ENCODE measurements around the gene RNF149. TPM values are rescaled to one million over a fixed set of nuclear protein-coding genes. Genes with fewer than 3 reads are reported as not detected.
"Not testable (repeated sequence)": the region's sequence is repeated elsewhere in the genome, so short reads cannot be mapped to it uniquely, and the experiment has no call there.

The RNF149 gene
- total RNA-seq, 1 experiment from 2014 or later: 40.2 TPM

DNA sequence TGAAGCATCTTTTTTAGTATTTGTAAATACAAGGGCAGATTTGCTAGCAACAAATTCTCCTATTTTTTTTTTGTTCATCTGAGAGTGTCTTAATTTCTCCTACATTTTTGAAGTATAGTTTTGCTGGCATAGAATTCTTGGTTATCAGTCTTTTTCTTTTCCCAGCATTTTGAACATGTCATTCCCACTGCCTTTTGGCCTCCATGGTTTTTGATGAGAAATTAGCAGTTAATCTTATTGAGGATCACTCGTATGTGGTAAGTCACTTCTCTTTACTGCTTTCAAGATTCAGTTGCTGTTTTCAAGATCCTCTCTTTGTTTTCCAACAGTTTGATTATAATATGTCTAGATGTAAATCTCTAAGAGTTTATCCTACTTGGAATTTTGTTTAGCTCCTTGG lies 16.9 kb upstream of the RNF149 start:
- no peaks in the 10 kb centered on the region for H3K36me3 ChIP-seq (ENCODE audit: control insufficient read depth in 1 of 2, insufficient read depth in 2 of 2, low read length in 2 of 2)
- ChIA-PET POLR2A (no interaction called here), CTCF (no interaction called here), RAD21 (ENCODE audit: low non-redundant PET in 1 of 2, low total read pairs in 2 of 2, uncharacterized antibody in 2 of 2, unreplicated experiment in 2 of 2) (no interaction called here)
- 0 out of 2 replicates have a peak, but pooled peaks have one; percentile 68 for TF ChIP-seq CBX3 (IDR thresholded peaks at IDR 0.05; ENCODE audit: low read depth)
- no peak for TF ChIP-seq SP1 (IDR thresholded peaks at IDR 0.05; ENCODE audit: low read depth)
- intact Hi-C loops (cut with micrococcal nuclease): no loop called here
- no peak overlapping the region for H3K9ac ChIP-seq (ENCODE audit: low read length)
- BruUV-seq (replicated peaks): no TSS peak
- H3K79me2 ChIP-seq (ENCODE audit: insufficient read depth, low read length): no peaks in the 10 kb centered on the region
- no peaks in the 10 kb centered on the region for H3K9me2 ChIP-seq (ENCODE audit: insufficient read depth)
- H3K4me2 ChIP-seq (ENCODE audit: low read length): no peak overlapping the region
- H3K4me1 ChIP-seq (ENCODE audit: control insufficient read depth in 1 of 2, insufficient read depth in 2 of 2, low read length in 2 of 2): peaks cover 11 to 18% of the 10 kb centered on the region in 2 experiments; a peak in 3 of 4 replicates
- no peak overlapping the region for H2AFZ ChIP-seq (ENCODE audit: low read depth, low read length, poor library complexity, severe bottlenecking)
- no peaks in the 10 kb centered on the region for H3K27me3 ChIP-seq (ENCODE audit: insufficient read depth, low read length)
- H4K20me1 ChIP-seq (ENCODE audit: insufficient read depth): no peaks in the 10 kb centered on the region
- DNase-seq (ENCODE audit: low read depth, low spot score) (no peak), ATAC-seq (no peak)
- no peak overlapping the region for H3K4me3 ChIP-seq (replicated peaks in 1 of 2; ENCODE audit: low read depth in 1 of 2, low read length in 2 of 2)
- H3K9me3 ChIP-seq (ENCODE audit: control insufficient read depth in 1 of 2, insufficient read depth in 1 of 2, low read depth in 1 of 2, low read length in 2 of 2): peaks cover 0 to 7% of the 10 kb centered on the region in 2 experiments; a peak in 2 of 4 replicates
- no peak overlapping the region for H3K27ac ChIP-seq (ENCODE audit: low read depth, low read length)

DNA sequence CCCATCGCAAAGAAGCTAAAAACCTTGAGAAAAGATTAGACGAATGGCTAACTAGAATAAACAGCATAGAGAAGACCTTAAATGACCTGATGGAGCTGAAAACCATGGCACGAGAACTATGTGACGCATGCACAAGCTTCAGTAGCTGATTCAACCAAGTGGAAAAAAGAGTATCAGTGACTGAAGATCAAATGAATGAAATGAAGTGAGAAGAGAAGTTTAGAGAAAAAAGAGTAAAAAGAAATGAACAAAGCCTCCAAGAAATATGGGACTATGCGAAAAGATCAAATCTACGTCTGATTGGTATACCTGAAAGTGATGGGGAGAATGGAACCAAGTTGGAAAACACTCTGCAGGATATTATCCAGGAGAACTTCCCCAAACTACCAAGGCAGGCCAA lies 8.1 kb upstream of the RNF149 start:
- POLR2A ChIA-PET; H3K9me2 ChIP-seq (ENCODE audit: insufficient read depth); H3K4me1 ChIP-seq (ENCODE audit: control insufficient read depth in 1 of 2, insufficient read depth in 2 of 2, low read length in 2 of 2); RAD21 ChIA-PET (ENCODE audit: low non-redundant PET in 1 of 2, low total read pairs in 2 of 2, uncharacterized antibody in 2 of 2, unreplicated experiment in 2 of 2); H3K27ac ChIP-seq (ENCODE audit: low read depth, low read length); H3K9ac ChIP-seq (ENCODE audit: low read length); ATAC-seq; H4K20me1 ChIP-seq (ENCODE audit: insufficient read depth); H3K27me3 ChIP-seq (ENCODE audit: insufficient read depth, low read length); DNase-seq (ENCODE audit: low read depth, low spot score); H3K4me3 ChIP-seq (replicated peaks in 1 of 2; ENCODE audit: low read depth in 1 of 2, low read length in 2 of 2); H3K36me3 ChIP-seq (ENCODE audit: control insufficient read depth in 1 of 2, insufficient read depth in 2 of 2, low read length in 2 of 2); H2AFZ ChIP-seq (ENCODE audit: low read depth, low read length, poor library complexity, severe bottlenecking); BruUV-seq (replicated peaks); intact Hi-C loops (cut with micrococcal nuclease); H3K4me2 ChIP-seq (ENCODE audit: low read length); H3K9me3 ChIP-seq (ENCODE audit: control insufficient read depth in 1 of 2, insufficient read depth in 1 of 2, low read depth in 1 of 2, low read length in 2 of 2); CTCF ChIA-PET; H3K79me2 ChIP-seq (ENCODE audit: insufficient read depth, low read length): not testable (repeated sequence)

DNA sequence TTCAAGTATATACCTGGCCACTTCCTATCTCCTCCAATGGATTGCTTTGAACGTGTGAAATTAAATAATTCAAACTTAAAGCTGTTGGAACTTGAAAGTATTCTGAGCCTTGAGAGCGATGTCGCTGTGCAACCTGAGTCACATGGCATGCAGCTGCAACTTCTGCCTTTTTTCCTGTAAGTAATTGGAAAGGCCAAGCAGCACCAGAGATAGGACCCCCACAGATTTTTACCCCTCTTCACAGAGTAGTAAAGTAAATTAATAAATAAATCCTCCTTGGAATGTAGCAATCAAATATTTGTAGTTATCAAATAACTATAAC lies 3.2 kb upstream of the RNF149 start:
- no TSS peak for BruUV-seq (replicated peaks)
- Histone ChIP-seq H3K4me1 (ENCODE audit: control insufficient read depth in 1 of 2, insufficient read depth in 2 of 2, low read length in 2 of 2) (peaks cover 10 to 31% of the 10 kb centered on the region in 2 experiments; a peak in 3 of 4 replicates), H3K27ac (ENCODE audit: low read depth, low read length) (no peak overlapping the region), H3K9me3 (ENCODE audit: control insufficient read depth in 1 of 2, insufficient read depth in 1 of 2, low read depth in 1 of 2, low read length in 2 of 2) (no peaks in the 10 kb centered on the region), H3K79me2 (ENCODE audit: insufficient read depth, low read length) (peaks cover 18% of the 10 kb centered on the region), H3K27me3 (ENCODE audit: insufficient read depth, low read length) (no peaks in the 10 kb centered on the region), H3K4me2 (ENCODE audit: low read length) (no peak overlapping the region), H3K9ac (ENCODE audit: low read length) (no peak overlapping the region), H2AFZ (ENCODE audit: low read depth, low read length, poor library complexity, severe bottlenecking) (peak overlapping the region; percentile 31), H3K9me2 (ENCODE audit: insufficient read depth) (no peaks in the 10 kb centered on the region), H3K36me3 (ENCODE audit: control insufficient read depth in 1 of 2, insufficient read depth in 2 of 2, low read length in 2 of 2) (no peaks in the 10 kb centered on the region), H3K4me3 (replicated peaks in 1 of 2; ENCODE audit: low read depth in 1 of 2, low read length in 2 of 2) (no peak overlapping the region), H4K20me1 (ENCODE audit: insufficient read depth) (peaks cover 2% of the 10 kb centered on the region; the same call in 1 of the 2 replicates)
- ATAC-seq (no peak), DNase-seq (ENCODE audit: low read depth, low spot score) (no peak)
- ChIA-PET RAD21 (ENCODE audit: low non-redundant PET in 1 of 2, low total read pairs in 2 of 2, uncharacterized antibody in 2 of 2, unreplicated experiment in 2 of 2) (no interaction called here), CTCF (interaction anchor here (0.9 kb wide), 1 partner anchor 31 kb away, joined by 3 read pairs; no protein-coding TSS in a partner anchor), POLR2A (no interaction called here)
- intact Hi-C loops (cut with micrococcal nuclease): no loop called here
- TF ChIP-seq TCF7L2 (IDR thresholded peaks at IDR 0.05; ENCODE audit: borderline replicate concordance, extremely low read depth, insufficient read depth, insufficient read length) (no peak), CEBPB (IDR thresholded peaks at IDR 0.05; ENCODE audit: low read depth) (no peak), JUND (IDR thresholded peaks at IDR 0.05) (no peak), ZNF274 (IDR thresholded peaks at IDR 0.05; ENCODE audit: low read depth, low read length) (no peak), SIN3A (IDR thresholded peaks at IDR 0.05; ENCODE audit: low read depth) (no peak), FOSL1 (IDR thresholded peaks at IDR 0.05; ENCODE audit: low read depth) (no peak), YY1 (IDR thresholded peaks at IDR 0.05; ENCODE audit: extremely low read depth, insufficient replicate concordance, low read depth, low read length) (no peak), RAD21 (IDR thresholded peaks at IDR 0.05; ENCODE audit: low read depth) (no peak), EZH2 (IDR thresholded peaks at IDR 0.05) (no peak)
- TF ChIP-seq, protein P1, sequence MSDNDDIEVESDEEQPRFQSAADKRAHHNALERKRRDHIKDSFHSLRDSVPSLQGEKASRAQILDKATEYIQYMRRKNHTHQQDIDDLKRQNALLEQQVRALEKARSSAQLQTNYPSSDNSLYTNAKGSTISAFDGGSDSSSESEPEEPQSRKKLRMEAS (IDR thresholded peaks at IDR 0.05): no peak
- TF ChIP-seq, protein P2, sequence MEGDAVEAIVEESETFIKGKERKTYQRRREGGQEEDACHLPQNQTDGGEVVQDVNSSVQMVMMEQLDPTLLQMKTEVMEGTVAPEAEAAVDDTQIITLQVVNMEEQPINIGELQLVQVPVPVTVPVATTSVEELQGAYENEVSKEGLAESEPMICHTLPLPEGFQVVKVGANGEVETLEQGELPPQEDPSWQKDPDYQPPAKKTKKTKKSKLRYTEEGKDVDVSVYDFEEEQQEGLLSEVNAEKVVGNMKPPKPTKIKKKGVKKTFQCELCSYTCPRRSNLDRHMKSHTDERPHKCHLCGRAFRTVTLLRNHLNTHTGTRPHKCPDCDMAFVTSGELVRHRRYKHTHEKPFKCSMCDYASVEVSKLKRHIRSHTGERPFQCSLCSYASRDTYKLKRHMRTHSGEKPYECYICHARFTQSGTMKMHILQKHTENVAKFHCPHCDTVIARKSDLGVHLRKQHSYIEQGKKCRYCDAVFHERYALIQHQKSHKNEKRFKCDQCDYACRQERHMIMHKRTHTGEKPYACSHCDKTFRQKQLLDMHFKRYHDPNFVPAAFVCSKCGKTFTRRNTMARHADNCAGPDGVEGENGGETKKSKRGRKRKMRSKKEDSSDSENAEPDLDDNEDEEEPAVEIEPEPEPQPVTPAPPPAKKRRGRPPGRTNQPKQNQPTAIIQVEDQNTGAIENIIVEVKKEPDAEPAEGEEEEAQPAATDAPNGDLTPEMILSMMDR (IDR thresholded peaks at IDR 0.05 in 2 of 3, conservative IDR thresholded peaks at IDR 0.05 in 1 of 3; ENCODE audit: borderline replicate concordance in 1 of 3, insufficient read depth in 1 of 3, low read depth in 2 of 3, low read length in 2 of 3): no peak

Measured in HCT116 (cell line).